Endothelial cell (in vitro differentiated cells): ENCODE measurements around the gene SVIL. TPM values are rescaled to one million over a fixed set of nuclear protein-coding genes. Genes with fewer than 3 reads are reported as not detected.

Experiments
- DNase-seq: peaks from one replicate; pipeline ENCODE4 v3.0.0; 2021; ENCODE audit warnings: low spot score
- H3K27ac Mint-ChIP-seq: one replicate; pipeline ENCODE4 v1.8.0; 2021; ENCODE audit warnings: mixed read lengths, inconsistent platforms; ENCODE audit not compliant: unreplicated experiment
- H3K27me3 Mint-ChIP-seq: one replicate; pipeline ENCODE4 v1.8.0; 2021; ENCODE audit warnings: mild to moderate bottlenecking, moderate library complexity, mixed read lengths, inconsistent platforms; ENCODE audit not compliant: unreplicated experiment
- H3K36me3 Mint-ChIP-seq: one replicate; pipeline ENCODE4 v1.8.0; 2021; ENCODE audit warnings: mild to moderate bottlenecking, low read depth, mixed read lengths, inconsistent platforms; ENCODE audit not compliant: unreplicated experiment
- H3K4me1 Mint-ChIP-seq: one replicate; pipeline ENCODE4 v1.8.0; 2021; ENCODE audit warnings: mild to moderate bottlenecking, mixed read lengths, inconsistent platforms; ENCODE audit not compliant: unreplicated experiment
- H3K4me3 Mint-ChIP-seq: one replicate; pipeline ENCODE4 v1.8.0; 2021; ENCODE audit warnings: mild to moderate bottlenecking, mixed read lengths, inconsistent platforms; ENCODE audit not compliant: unreplicated experiment
- H3K9me3 Mint-ChIP-seq: one replicate; pipeline ENCODE4 v1.8.0; 2021; ENCODE audit warnings: mixed read lengths, inconsistent platforms; ENCODE audit not compliant: unreplicated experiment
- CTCF ChIP-seq: fragments of 200-600 bp; sonication (generic); IDR thresholded peaks from one replicate; pipeline ENCODE4 v1.5.0; 2021; ENCODE audit warnings: antibody characterized with exemption; ENCODE audit not compliant: unreplicated experiment
- long read RNA-seq: library from polyadenylated mRNA; unstranded; transcript quantifications from one replicate; pipeline ENCODE4 v2.0.0, GENCODE V29; 2020; ENCODE audit not compliant: unreplicated experiment
- total RNA-seq: library from RNA; stranded (reverse); fragmentation: NEBNext Ultra II Directional; extraction: Animal tissue kit (Norgen Biotek cat#: 25700); gene quantifications from one replicate; pipeline ENCODE4 v1.2.1, GENCODE V29; 2021; ENCODE audit not compliant: unreplicated experiment

The SVIL gene, protein sequence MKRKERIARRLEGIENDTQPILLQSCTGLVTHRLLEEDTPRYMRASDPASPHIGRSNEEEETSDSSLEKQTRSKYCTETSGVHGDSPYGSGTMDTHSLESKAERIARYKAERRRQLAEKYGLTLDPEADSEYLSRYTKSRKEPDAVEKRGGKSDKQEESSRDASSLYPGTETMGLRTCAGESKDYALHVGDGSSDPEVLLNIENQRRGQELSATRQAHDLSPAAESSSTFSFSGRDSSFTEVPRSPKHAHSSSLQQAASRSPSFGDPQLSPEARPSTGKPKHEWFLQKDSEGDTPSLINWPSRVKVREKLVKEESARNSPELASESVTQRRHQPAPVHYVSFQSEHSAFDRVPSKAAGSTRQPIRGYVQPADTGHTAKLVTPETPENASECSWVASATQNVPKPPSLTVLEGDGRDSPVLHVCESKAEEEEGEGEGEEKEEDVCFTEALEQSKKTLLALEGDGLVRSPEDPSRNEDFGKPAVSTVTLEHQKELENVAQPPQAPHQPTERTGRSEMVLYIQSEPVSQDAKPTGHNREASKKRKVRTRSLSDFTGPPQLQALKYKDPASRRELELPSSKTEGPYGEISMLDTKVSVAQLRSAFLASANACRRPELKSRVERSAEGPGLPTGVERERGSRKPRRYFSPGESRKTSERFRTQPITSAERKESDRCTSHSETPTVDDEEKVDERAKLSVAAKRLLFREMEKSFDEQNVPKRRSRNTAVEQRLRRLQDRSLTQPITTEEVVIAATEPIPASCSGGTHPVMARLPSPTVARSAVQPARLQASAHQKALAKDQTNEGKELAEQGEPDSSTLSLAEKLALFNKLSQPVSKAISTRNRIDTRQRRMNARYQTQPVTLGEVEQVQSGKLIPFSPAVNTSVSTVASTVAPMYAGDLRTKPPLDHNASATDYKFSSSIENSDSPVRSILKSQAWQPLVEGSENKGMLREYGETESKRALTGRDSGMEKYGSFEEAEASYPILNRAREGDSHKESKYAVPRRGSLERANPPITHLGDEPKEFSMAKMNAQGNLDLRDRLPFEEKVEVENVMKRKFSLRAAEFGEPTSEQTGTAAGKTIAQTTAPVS (N-terminal part only)
- 125 TPM for total RNA-seq
- long read RNA-seq, partial matches to known transcripts = 9 of 19 reads
- long read RNA-seq, other reads (novel, unspliced or antisense) = 10 of 19 reads

DNA sequence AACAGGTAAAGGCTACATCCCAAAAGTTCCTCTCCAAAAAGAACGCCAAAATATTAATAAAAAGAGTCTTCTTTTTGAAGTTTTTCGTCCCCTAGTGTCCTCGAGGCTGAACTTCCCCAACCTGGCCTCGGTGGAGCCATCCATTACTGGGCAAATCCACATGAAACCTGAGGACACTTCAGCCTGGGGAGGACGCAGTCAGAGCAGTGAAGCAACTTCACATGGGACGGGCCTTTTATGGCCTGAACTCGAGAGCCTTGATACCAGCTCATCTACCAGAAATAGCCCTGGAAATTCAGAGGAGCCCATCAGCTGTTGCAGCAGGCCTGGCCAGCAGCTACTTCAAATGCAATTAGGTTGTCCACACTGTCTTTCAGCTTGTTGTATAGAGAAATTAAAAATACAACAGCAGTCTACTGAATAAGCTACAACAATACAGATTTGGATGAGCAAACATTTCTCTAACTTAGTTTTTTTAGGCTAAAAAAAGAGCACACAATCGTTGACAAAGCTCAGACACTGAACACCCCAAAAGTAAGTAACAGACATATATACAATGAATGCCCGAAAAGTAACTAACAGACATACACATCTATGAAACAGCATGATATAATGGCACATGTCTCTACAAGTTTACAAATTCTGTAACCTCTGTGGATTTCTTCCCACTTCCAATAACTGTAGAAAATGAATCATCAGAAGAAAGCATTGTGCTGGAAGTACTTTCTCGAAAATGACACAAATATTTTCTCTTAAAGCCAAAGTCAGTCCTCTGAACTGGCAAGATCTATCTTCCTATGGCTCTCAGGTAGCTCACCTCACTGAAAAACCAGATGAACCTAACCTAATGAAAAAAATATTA is at the start of gene SVIL:
SVIL (minus strand) TSS at position 208 of the 862 bp plus-strand sequence. CDS start 79,913 bp downstream, outside the sequence.
- Mint-ChIP-seq H3K4me1 (peaks cover 40% of the 10 kb centered on the region), H3K27me3 (peaks cover 3% of the 10 kb centered on the region)
- no peak for DNase-seq

DNA sequence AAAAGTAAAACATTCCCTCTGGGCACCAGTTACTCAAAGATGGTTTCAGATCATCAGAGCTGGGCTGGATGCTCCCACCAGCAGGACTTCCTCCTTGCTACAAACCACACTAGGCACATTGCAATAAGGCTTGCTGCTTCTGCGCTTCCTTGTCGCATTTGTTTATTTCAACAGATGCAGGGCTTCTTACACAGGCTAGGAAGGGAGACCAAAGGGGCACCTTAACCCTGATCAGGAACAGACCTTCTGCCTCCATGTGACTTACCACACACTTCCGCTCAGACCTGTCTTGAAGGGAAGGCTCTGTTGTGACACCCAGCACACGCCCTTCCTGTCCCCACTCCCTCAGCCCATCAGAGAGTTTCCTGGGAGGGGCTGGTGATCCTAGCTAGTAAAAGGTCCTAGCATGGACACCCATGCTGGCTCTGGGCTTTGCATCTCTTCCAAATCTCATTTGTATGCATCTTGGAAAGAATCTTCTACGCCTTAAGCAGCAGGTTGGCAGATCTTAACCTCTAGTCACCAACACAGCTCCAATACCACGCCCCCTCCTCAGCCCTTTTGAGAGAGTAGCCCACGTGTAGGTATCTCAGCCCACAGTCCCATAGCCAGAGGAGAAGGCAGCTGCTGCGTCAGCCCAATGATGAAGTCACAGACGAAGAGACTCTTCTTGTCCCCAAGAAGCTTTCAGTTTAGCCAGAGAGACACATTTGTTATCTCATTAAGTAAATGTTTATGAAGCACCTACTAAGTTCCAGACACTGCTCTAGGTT is 47.1 kb upstream of the SVIL start:
- peak overlapping the region; percentile 57 for H3K27ac Mint-ChIP-seq
- H3K27me3 Mint-ChIP-seq = peaks cover 5% of the 10 kb centered on the region
- peaks cover 9% of the 10 kb centered on the region for H3K4me1 Mint-ChIP-seq
- TF ChIP-seq CTCF = no peak
- peaks cover 76% of the 10 kb centered on the region for H3K36me3 Mint-ChIP-seq
- H3K9me3 Mint-ChIP-seq = no peaks in the 10 kb centered on the region
- peak overlapping the region; percentile 76 for H3K4me3 Mint-ChIP-seq
- DNase-seq = no peak

More for the DNA sequence above, at the start of gene SVIL:
- no peaks in the 10 kb centered on the region for H3K9me3 Mint-ChIP-seq
- H3K36me3 Mint-ChIP-seq = peaks cover 11% of the 10 kb centered on the region
- H3K4me3 Mint-ChIP-seq = peak within 1 kb of the TSS; percentile 71
- H3K27ac Mint-ChIP-seq = peak within 1 kb of the TSS; percentile 96
- TF ChIP-seq CTCF = no peak

- Mint-ChIP-seq H3K9me3 (peaks cover 11% of the 10 kb centered on the region), H3K4me1 (peaks cover 9% of the 10 kb centered on the region), H3K36me3 (peaks cover 85% of the 10 kb centered on the region), H3K4me3 (peak overlapping the region; percentile 73), H3K27me3 (peaks cover 8% of the 10 kb centered on the region), H3K27ac (no peak overlapping the region)
- no peak for DNase-seq
- no peak for TF ChIP-seq CTCF
Measured at GRCh38 chr10:29680091-29680490, 45.3 kb upstream of the SVIL start.

DNA sequence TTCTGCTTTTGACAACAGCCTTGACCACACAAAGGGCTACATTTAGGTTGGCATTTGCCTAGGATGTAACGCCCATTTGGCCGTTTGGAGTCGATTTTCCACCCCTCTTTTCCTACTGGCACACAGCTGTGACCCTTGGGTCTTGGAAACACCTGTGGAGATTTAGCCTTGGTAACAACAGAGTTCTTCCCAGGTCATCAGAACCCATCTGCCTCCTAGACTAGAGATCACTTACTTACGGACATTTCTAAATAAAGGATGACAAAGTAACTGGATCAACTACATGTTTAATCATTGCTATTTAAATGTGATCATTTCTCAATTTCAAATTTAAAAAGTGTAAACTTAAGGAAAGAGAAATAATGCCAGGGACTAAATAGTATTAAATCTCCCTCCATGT is 42.0 kb upstream of the SVIL start:
- H3K27me3 Mint-ChIP-seq = peaks cover 3% of the 10 kb centered on the region
- no peak for DNase-seq
- H3K36me3 Mint-ChIP-seq = peaks cover 76% of the 10 kb centered on the region
- peaks cover 11% of the 10 kb centered on the region for H3K9me3 Mint-ChIP-seq
- H3K4me1 Mint-ChIP-seq = peaks cover 5% of the 10 kb centered on the region
- peak overlapping the region; percentile 83 for H3K4me3 Mint-ChIP-seq
- no peak for TF ChIP-seq CTCF
- no peak overlapping the region for H3K27ac Mint-ChIP-seq
